Measurements from ENCODE around the gene NINJ1. TPM values are rescaled to one million over a fixed set of nuclear protein-coding genes. Genes with fewer than 3 reads are reported as not detected.
"Not testable (repeated sequence)": the region's sequence is repeated elsewhere in the genome, so short reads cannot be mapped to it uniquely, and the experiment has no call there.

Gene NINJ1
- total RNA-seq, 1 donor from 2014 or later: 20.9 TPM

DNA sequence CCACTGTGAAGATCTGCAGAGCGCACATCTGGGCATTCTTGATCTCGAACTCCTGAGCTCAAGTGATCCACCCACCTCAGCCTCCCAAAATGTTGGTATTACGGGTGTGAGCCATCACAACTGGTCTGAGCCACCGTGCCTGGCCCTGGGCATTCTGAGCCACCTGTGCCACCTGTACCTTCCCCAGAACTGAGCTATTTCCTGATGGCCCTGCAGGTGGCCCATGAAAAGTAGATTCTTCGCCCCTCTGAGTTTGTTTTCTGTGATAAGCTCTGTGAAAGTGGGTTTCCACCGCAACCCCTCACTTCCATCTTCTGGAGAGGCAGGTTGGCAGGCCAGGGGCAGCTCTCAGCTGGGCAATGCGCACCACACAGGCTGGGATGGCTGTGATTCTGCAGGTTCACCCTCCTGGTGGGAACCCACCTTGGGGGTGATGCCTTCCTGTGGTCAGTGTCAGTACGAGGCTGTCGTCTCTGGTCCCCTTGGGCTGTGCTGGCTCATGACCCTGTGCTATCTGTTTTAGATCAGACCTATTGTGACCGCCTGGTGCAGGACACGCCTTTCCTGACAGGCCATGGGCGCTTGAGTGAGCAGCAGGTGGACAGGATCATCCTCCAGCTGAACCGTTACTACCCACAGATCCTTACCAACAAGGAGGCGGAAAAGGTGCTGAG, 26.8 kb downstream of the NINJ1 start:
- Histone ChIP-seq H3K36me3 (ENCODE audit: control insufficient read depth in 3 of 3, insufficient read depth in 3 of 3, low read length in 3 of 3) (peaks cover 21 to 32% (median 25%) of the 10 kb centered on the region in 3 donors), H3K4me1 (ENCODE audit: control insufficient read depth in 3 of 3, insufficient read depth in 3 of 3, low read length in 3 of 3) (peaks cover 3 to 27% (median 8%) of the 10 kb centered on the region in 3 donors)

DNA sequence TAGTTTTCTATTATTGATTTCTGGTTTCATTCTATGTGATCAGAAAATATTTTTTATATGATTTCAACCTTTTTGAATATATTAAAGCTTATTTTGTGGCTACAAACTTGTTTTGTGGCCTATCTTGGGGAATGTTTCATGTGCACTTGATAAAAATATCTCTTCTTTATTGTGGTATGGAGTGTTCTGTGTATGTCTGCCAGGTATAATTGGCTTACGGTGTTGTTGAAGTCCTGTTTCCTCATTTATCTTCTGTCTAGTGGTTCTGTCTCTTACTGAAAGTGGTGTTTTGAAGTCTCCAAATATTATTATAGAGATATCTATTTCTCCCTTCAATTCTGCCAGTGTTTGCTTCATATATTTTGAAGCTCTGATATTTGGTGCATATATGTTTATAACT, 28.4 kb downstream of the NINJ1 start:
- no peaks in the 10 kb centered on the region for H3K27me3 ChIP-seq (ENCODE audit: control insufficient read depth in 3 of 3, insufficient read depth in 3 of 3, low read length in 3 of 3)

More for the DNA sequence above, 26.8 kb downstream of the NINJ1 start:
- H3K27me3 ChIP-seq (ENCODE audit: control insufficient read depth in 3 of 3, insufficient read depth in 3 of 3, low read length in 3 of 3): no peaks in the 10 kb centered on the region
- no peak overlapping the region for H3K4me3 ChIP-seq (ENCODE audit: low read length in 3 of 3)
- H3K9me3 ChIP-seq (ENCODE audit: control insufficient read depth in 3 of 3, low read length in 3 of 3): peaks cover 0 to 2% (median 0%) of the 10 kb centered on the region in 3 donors
- no peak overlapping the region for H3K9ac ChIP-seq (ENCODE audit: low read depth in 1 of 3, low read length in 3 of 3)
- H3K27ac ChIP-seq (ENCODE audit: low read depth, low read length): no peak overlapping the region

DNA sequence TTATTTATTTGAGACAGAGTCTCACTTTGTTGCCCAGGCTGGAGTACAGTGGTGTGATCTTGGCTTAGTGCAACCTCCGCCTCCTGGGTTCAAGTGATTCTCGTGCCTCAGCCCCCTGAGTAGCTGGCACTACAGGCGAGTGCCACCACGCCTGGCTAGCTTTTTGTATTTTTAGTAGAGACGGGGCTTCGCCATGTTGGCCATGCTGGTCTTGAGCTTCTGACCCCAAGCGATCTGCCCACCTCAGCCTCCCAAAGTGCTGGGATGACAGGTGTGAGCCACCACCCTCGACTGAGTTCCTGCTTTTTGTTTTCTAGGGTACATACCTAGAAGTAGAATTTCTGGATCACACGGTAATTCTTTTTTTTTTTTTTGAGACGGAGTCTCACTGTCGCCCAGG, 33.0 kb downstream of the NINJ1 start:
- H3K9ac ChIP-seq (ENCODE audit: low read depth in 1 of 3, low read length in 3 of 3): not testable (repeated sequence)

More for the DNA sequence above, 28.4 kb downstream of the NINJ1 start:
- Histone ChIP-seq H3K9ac (ENCODE audit: low read depth in 1 of 3, low read length in 3 of 3) (no peak overlapping the region), H3K36me3 (ENCODE audit: control insufficient read depth in 3 of 3, insufficient read depth in 3 of 3, low read length in 3 of 3) (peaks cover 12 to 20% (median 19%) of the 10 kb centered on the region in 3 donors), H3K9me3 (ENCODE audit: control insufficient read depth in 3 of 3, low read length in 3 of 3) (peaks cover 0 to 2% (median 0%) of the 10 kb centered on the region in 3 donors), H3K4me3 (ENCODE audit: low read length in 3 of 3) (no peak overlapping the region), H3K4me1 (ENCODE audit: control insufficient read depth in 3 of 3, insufficient read depth in 3 of 3, low read length in 3 of 3) (peaks cover 3 to 27% (median 8%) of the 10 kb centered on the region in 3 donors), H3K27ac (ENCODE audit: low read depth, low read length) (no peak overlapping the region)

DNA sequence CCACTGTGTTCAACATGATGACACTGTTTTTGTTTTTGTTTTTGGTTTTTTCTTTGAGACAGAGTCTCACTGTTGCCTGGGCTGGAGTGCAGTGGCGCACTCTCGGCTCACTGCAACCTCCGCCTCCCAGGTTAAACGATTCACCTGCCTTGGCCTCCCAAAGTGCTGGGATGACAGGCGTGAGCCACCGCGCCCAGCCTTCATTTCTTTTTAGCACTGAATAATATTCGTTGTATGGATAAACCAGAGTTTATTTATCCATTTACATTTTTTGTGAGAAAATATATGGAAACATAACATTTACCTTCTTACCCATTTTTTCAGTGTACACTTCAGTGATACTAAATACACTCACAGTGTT, 33.8 kb downstream of the NINJ1 start:
- Histone ChIP-seq H3K36me3 (ENCODE audit: control insufficient read depth in 3 of 3, insufficient read depth in 3 of 3, low read length in 3 of 3) (no peaks in the 10 kb centered on the region), H3K9ac (ENCODE audit: low read depth in 1 of 3, low read length in 3 of 3) (no peak overlapping the region), H3K9me3 (ENCODE audit: control insufficient read depth in 3 of 3, low read length in 3 of 3) (peaks cover 0 to 2% (median 0%) of the 10 kb centered on the region in 3 donors), H3K4me3 (ENCODE audit: low read length in 3 of 3) (no peak overlapping the region), H3K4me1 (ENCODE audit: control insufficient read depth in 3 of 3, insufficient read depth in 3 of 3, low read length in 3 of 3) (peaks cover 31 to 43% (median 35%) of the 10 kb centered on the region in 3 donors), H3K27me3 (ENCODE audit: control insufficient read depth in 3 of 3, insufficient read depth in 3 of 3, low read length in 3 of 3) (no peaks in the 10 kb centered on the region), H3K27ac (ENCODE audit: low read depth, low read length) (no peak overlapping the region)

More for the DNA sequence above, 33.0 kb downstream of the NINJ1 start:
- H3K36me3 ChIP-seq (ENCODE audit: control insufficient read depth in 3 of 3, insufficient read depth in 3 of 3, low read length in 3 of 3); H3K4me3 ChIP-seq (ENCODE audit: low read length in 3 of 3); H3K27me3 ChIP-seq (ENCODE audit: control insufficient read depth in 3 of 3, insufficient read depth in 3 of 3, low read length in 3 of 3); H3K27ac ChIP-seq (ENCODE audit: low read depth, low read length); H3K9me3 ChIP-seq (ENCODE audit: control insufficient read depth in 3 of 3, low read length in 3 of 3): not testable (repeated sequence)
- peaks cover 31 to 43% (median 35%) of the 10 kb centered on the region in 3 donors for H3K4me1 ChIP-seq (ENCODE audit: control insufficient read depth in 3 of 3, insufficient read depth in 3 of 3, low read length in 3 of 3)

DNA sequence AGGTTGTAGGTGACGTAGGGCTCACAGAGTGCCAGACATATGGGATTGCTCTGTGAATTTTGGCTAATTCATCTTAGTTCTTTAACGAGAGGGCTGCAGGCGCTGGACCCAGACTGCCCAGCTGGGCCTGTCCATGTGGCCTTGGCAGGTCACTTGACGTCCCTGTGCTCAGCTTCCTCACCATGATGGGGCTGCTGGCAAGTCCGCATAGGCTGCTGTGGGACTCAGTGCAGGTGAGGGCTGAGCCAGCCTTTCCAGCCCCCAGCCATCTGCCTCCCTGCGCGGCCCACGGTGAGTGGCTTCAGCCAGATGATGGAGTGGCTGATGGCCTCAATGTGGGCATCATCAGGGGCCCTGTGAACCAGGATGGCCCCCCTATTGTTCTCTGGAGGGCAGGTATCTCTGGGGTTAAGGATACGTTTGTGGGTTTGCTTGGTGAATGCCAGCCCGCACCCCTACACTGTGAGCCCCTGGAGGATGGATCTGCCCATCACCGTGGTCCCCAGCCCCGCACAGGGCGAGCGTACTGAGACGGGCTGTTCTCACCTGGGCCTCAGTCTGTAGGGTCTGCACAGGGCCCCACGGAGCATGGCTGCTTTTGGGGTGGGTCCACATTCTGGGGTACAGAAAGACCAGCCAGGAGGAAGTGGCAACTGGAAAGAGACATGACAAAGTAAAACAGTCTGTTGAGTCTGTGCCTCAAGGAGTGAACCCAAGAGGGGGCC, 34.3 kb downstream of the NINJ1 start:
- no peak overlapping the region for H3K4me3 ChIP-seq (ENCODE audit: low read length in 3 of 3)

DNA sequence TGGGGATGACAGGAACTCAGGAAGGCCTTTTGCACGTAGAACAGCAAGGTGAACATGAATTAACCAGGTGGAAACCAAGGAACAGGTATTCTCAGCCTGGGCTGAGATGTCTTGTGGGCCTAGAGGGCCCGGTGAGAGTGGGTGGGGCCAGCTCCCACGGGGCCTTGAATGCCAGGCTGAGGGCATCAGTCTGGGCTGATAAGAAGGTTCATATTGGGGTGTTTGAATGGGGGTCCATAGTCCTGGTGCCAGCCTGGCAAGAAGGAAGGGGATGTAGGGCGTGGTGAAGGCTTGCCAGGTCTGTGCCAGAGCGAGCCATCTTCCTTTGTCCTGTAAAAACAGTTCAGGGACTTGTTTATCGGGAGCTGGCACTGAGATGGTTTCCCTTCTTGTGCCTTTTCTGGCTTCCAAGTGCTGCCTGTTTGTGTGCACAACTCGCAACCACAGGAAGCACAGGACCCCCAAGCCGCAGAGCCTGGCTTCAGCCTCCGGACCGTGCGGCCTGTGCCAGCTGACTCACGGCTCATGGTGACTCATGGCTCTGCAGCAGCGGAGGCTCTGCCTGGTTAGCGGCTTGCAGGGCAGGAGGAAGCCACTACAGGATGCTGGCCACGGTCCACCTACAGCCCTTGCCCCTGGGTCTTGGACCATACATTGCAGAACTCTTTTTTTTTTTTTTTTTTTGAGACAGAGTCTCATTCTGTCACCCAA, 35.7 kb downstream of the NINJ1 start:
- Histone ChIP-seq H3K27ac (ENCODE audit: low read depth, low read length) (peak overlapping the region; percentile 96), H3K27me3 (ENCODE audit: control insufficient read depth in 3 of 3, insufficient read depth in 3 of 3, low read length in 3 of 3) (no peaks in the 10 kb centered on the region), H3K4me3 (ENCODE audit: low read length in 3 of 3) (peak overlapping the region; percentile 87 to 91 (median 88)), H3K4me1 (ENCODE audit: control insufficient read depth in 3 of 3, insufficient read depth in 3 of 3, low read length in 3 of 3) (peaks cover 47 to 58% (median 51%) of the 10 kb centered on the region in 3 donors), H3K36me3 (ENCODE audit: control insufficient read depth in 3 of 3, insufficient read depth in 3 of 3, low read length in 3 of 3) (no peaks in the 10 kb centered on the region), H3K9ac (ENCODE audit: low read depth in 1 of 3, low read length in 3 of 3) (peak overlapping the region; percentile 66 to 92 (median 92)), H3K9me3 (ENCODE audit: control insufficient read depth in 3 of 3, low read length in 3 of 3) (no peaks in the 10 kb centered on the region)

More for the DNA sequence above, 34.3 kb downstream of the NINJ1 start:
- peaks cover 35 to 45% (median 38%) of the 10 kb centered on the region in 3 donors for H3K4me1 ChIP-seq (ENCODE audit: control insufficient read depth in 3 of 3, insufficient read depth in 3 of 3, low read length in 3 of 3)
- H3K9ac ChIP-seq (ENCODE audit: low read depth in 1 of 3, low read length in 3 of 3): peak overlapping the region in 2 of 3 donors; percentile 23 to 25
- peak overlapping the region; percentile 96 for H3K27ac ChIP-seq (ENCODE audit: low read depth, low read length)
- no peaks in the 10 kb centered on the region for H3K36me3 ChIP-seq (ENCODE audit: control insufficient read depth in 3 of 3, insufficient read depth in 3 of 3, low read length in 3 of 3)
- peaks cover 0 to 2% (median 0%) of the 10 kb centered on the region in 3 donors for H3K9me3 ChIP-seq (ENCODE audit: control insufficient read depth in 3 of 3, low read length in 3 of 3)
- H3K27me3 ChIP-seq (ENCODE audit: control insufficient read depth in 3 of 3, insufficient read depth in 3 of 3, low read length in 3 of 3): no peaks in the 10 kb centered on the region

DNA sequence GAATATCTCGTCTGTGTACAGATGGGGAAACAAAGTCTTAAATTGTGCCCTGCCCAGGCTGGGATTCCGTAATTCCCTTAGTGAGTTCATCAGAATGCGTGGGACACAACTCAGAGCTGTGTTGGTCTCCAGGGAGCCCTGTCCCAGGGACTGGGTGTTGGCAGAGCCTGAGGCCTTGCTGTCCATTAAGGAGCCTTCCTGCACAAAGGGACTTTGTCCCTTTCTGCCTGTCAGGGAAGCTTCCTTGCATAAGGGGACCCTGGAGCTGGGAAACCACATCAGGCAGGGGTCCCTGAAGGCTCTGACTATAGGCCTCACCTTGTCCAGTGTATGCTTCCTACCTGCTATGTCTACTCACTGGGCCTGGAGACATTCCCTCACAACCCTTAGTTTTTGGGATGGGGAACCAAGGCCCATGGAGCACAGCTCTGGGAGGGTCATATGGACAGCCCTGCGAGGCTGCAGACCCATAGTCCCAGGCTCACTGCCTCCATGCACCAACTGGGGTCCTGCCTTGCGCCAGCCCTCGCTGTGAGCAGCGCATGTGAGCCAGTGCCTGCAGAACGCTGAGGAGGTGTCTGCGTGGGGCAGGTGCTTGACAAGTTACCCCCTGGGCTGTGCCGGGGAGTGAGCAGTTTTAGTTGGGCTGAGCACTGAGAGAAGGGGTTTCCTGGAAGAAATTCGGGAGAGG, 36.4 kb downstream of the NINJ1 start:
- H3K4me3 ChIP-seq (ENCODE audit: low read length in 3 of 3): peak overlapping the region; percentile 87 to 91 (median 88)
- peaks cover 47 to 61% (median 53%) of the 10 kb centered on the region in 3 donors for H3K4me1 ChIP-seq (ENCODE audit: control insufficient read depth in 3 of 3, insufficient read depth in 3 of 3, low read length in 3 of 3)
- H3K9ac ChIP-seq (ENCODE audit: low read depth in 1 of 3, low read length in 3 of 3): peak overlapping the region; percentile 91 to 92 (median 92)
- H3K27ac ChIP-seq (ENCODE audit: low read depth, low read length): peak overlapping the region; percentile 96
- H3K36me3 ChIP-seq (ENCODE audit: control insufficient read depth in 3 of 3, insufficient read depth in 3 of 3, low read length in 3 of 3): no peaks in the 10 kb centered on the region
- H3K27me3 ChIP-seq (ENCODE audit: control insufficient read depth in 3 of 3, insufficient read depth in 3 of 3, low read length in 3 of 3): no peaks in the 10 kb centered on the region
- H3K9me3 ChIP-seq (ENCODE audit: control insufficient read depth in 3 of 3, low read length in 3 of 3): no peaks in the 10 kb centered on the region

DNA sequence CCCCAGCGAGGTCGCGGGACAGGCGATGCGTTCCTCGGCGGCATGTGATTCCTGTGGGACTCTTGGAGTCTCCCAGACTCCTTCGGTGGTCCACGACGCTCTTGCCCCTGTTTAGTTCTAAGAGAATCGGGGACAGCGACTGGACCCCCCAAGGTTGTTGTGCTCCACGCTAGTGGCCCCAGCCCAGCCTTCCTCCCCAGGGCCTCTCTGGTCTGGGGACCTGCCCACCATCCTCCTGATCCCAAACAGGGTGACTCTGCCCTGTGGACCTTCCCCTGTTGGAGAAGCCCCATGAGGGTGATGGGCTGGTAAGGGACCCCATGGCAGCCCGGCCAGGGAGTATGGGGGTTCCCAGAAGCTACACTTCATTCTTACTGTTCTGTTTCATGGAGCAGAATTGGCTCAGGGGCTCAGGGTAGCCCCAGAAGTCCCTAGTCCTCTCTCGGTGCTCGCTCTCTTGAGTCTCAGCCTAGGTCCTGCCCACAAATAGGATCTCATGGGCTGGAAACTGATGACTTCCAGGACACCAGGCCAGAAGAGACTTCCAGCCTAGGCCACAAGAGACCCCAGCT, 37.2 kb downstream of the NINJ1 start:
- peak overlapping the region; percentile 96 for H3K27ac ChIP-seq (ENCODE audit: low read depth, low read length)
- H3K27me3 ChIP-seq (ENCODE audit: control insufficient read depth in 3 of 3, insufficient read depth in 3 of 3, low read length in 3 of 3): no peaks in the 10 kb centered on the region
- H3K9ac ChIP-seq (ENCODE audit: low read depth in 1 of 3, low read length in 3 of 3): peak overlapping the region; percentile 91 to 92 (median 92)
- no peaks in the 10 kb centered on the region for H3K9me3 ChIP-seq (ENCODE audit: control insufficient read depth in 3 of 3, low read length in 3 of 3)
- H3K36me3 ChIP-seq (ENCODE audit: control insufficient read depth in 3 of 3, insufficient read depth in 3 of 3, low read length in 3 of 3): no peaks in the 10 kb centered on the region
- peak overlapping the region; percentile 87 to 91 (median 88) for H3K4me3 ChIP-seq (ENCODE audit: low read length in 3 of 3)
- H3K4me1 ChIP-seq (ENCODE audit: control insufficient read depth in 3 of 3, insufficient read depth in 3 of 3, low read length in 3 of 3): peaks cover 47 to 67% (median 56%) of the 10 kb centered on the region in 3 donors

DNA sequence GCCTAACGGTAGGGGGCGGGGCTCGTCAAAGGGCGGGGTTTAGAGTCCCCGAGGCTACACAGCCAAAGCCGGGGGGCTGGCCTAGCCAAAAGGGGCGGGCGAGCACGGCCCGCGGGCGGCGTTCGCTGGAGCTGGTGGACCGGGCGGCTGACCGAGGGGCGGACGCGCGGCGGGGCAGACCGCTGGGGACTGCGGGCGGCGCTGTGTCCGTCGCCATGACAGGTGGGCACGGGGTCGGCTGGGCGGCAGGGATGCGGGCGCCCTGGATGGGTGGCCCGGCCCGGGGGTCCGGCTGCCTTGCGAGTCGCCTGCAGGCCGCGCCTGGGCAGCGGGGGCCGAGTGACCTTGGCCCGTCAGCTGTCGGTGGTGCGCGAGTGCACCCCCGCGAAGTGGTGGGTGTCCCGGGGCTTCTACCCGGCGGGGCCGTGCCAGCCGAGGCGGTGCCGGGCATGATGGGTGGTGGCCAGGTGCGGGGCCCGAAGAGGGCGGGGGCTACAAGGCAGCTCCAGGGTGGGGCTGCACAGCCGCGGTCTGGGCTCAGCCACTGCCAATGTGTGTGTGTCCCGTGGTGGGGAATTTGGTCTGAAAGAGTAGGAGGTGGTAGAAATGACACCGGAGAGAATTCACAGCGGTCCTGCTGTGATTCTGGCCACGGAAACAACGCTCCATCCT, 37.8 kb downstream of the NINJ1 start, which contains the start of gene CARD19:
Gene CARD19 (plus strand): TSS at position 87 of the 672 bp plus-strand sequence. CDS start 129 bp downstream, at position 216.
- H3K27ac ChIP-seq (ENCODE audit: low read depth, low read length): peak within 1 kb of the TSS; percentile 96
- no peaks in the 10 kb centered on the region for H3K9me3 ChIP-seq (ENCODE audit: control insufficient read depth in 3 of 3, low read length in 3 of 3)
- H3K9ac ChIP-seq (ENCODE audit: low read depth in 1 of 3, low read length in 3 of 3): peak within 1 kb of the TSS; percentile 91 to 92 (median 92)
- no peaks in the 10 kb centered on the region for H3K27me3 ChIP-seq (ENCODE audit: control insufficient read depth in 3 of 3, insufficient read depth in 3 of 3, low read length in 3 of 3)
- no peaks in the 10 kb centered on the region for H3K36me3 ChIP-seq (ENCODE audit: control insufficient read depth in 3 of 3, insufficient read depth in 3 of 3, low read length in 3 of 3)
- peak within 1 kb of the TSS; percentile 87 to 91 (median 88) for H3K4me3 ChIP-seq (ENCODE audit: low read length in 3 of 3)
- H3K4me1 ChIP-seq (ENCODE audit: control insufficient read depth in 3 of 3, insufficient read depth in 3 of 3, low read length in 3 of 3): peaks cover 47 to 67% (median 56%) of the 10 kb centered on the region in 3 donors

Measured in skeletal muscle tissue (tissue), 4 donors.